Mucosa of gallbladder (tissue), 1 donor: ENCODE measurements around the gene FAM234A. TPM values are rescaled to one million over a fixed set of nuclear protein-coding genes. Genes with fewer than 3 reads are reported as not detected.
A peak's percentile ranks its signal among the peaks of the same experiment; 100 is the strongest.
"Not testable (repeated sequence)": the region's sequence is repeated elsewhere in the genome, so short reads cannot be mapped to it uniquely, and the experiment has no call there.

Source experiments
- DNase-seq: peaks from one replicate; pipeline ENCODE4 v3.0.0-alpha.2; 2020; ENCODE audit warnings: low spot score
- total RNA-seq: library from RNA; stranded (reverse); gene quantifications from one replicate; pipeline ENCODE4 v1.2.1, GENCODE V29; 2021
- donor health status: DM: no; HTN: no; CAD: no.

The FAM234A gene
- total RNA-seq, 1 donor from 2014 or later: 138 TPM

DNA sequence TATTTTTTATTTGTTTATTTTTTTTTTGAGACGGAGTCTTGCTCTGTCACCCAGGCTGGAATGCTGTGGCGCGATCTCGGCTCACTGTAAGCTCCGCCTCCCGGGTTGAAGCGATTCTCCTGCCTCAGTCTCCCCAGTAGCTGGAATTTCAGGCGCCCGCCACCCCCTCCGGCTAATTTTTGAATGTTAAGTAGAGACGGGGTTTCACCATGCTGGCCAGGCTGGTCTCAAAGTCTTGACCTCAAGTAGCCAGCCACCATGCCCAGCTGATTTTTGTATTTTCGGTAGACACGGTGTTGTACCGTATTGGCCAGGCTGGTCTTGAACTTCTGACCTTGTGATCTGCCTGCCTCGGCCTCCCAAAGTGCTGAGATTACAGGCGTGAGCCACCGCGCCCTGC, 4.3 kb upstream of the FAM234A start:
- DNase-seq: not testable (repeated sequence)

DNA sequence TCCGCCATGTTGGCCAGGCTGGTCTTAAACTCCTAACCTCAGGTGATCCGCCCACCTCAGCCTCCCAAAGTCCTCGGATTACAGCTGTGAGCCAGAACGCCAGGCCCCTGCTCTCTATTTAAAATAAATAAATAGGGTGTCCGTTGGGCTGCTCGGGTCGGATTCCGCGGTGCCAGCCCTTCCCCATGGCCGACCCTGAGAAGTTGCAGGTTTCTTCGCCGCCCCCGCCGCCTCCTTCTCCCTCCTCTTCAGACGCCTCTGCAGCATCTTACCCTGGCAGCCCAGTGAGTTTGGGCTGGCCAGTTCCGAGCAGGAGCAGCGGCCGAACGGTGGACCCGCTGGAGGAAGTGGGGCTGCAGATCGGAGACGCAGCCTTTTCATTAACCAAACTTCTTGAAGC, 3.7 kb upstream of the FAM234A start:
- DNase-seq: no peak

DNA sequence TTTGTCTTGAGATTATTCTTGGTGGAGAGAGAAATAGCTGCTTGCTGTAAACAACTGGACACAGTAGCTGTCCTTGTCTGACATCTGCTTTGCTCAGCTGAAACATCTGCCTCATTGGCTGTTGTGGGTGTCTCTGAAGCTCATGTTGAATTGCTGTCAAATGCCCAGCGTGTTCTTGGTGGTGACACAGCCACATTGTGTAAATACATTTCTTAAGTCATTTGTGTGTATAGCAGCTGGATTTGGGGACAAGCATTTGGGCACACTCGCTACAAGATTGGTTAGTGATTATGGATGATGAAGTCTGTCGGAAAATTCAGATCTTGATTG, 5.3 kb downstream of the FAM234A start:
- DNase-seq: no peak

DNA sequence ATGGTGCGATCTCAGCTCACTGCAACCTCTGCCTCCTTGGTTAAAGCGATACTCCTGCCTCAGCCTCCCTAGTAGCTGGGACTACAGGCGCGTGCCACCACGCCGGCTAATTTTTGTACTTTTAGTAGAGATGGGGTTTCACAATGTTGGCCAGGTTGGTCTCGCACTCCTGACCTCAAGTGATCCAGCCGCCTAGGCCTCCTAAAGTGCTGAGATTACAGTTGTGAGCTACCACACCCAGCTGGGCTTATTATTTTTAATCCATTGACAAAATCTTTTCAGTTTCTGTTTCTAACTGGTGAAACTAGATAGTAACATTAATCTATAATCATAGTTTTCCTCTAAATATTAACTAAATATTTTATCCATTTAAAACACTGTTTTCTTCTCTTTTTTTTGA, 5.9 kb downstream of the FAM234A start:
- no peak for DNase-seq

DNA sequence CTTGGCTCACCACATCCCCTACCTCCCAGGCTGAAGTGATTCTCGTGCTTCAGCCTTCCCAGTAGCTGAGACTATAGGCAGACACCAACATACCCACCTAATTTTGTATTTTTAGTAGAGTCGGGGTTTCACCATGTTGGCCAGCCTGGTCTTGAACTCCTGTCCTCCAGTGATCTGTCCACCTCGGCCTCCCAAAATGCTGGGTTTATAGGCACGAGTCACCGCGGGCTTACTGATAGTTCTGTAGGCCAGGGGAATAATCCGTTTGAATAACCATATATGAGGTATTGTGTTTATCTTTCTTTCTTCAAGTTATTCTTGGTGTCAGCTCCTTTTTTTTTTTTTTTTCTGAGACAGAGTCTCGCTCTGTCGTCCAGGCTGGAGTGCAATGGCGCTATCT, 7.7 kb downstream of the FAM234A start:
- DNase-seq: no peak

DNA sequence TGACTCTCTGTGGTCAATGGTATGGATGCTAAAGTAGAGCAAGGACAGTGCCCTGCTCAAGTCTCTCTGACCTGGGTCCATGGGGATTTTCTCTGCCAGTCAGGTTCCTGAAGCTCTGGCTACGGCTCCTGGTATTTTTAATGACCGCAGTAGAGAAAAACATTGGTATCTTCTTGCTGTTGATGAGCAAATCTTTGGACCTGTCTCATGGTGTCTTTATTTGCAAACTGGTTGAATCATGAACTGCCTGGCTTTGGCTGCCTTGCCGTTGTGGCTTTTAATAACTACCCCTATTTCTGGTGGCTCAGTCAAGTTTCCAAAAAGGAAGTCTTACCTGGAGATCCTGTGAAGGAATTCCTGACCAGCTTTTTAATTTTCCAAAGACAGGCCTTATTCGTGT, 8.7 kb downstream of the FAM234A start:
- no peak for DNase-seq

DNA sequence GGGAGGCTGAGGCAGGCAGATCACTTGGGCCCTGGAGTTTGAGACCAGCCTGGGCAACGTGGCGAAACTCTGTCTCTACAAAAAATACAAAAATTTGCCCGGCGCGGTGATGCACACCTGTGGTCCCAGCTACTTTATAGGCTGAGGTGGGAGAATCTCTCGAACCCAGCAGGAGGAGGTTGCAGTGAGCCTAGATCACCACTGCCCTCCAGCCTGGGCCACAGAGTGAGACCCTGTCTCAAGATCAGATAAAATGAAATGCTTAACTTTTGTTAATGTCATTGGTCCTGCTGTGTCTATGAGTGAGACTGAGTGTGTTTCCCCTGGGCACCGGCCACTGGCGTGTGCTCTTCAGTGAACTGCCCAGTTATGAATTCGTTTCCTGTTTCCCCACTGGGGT, 10.5 kb downstream of the FAM234A start:
- DNase-seq: no peak

DNA sequence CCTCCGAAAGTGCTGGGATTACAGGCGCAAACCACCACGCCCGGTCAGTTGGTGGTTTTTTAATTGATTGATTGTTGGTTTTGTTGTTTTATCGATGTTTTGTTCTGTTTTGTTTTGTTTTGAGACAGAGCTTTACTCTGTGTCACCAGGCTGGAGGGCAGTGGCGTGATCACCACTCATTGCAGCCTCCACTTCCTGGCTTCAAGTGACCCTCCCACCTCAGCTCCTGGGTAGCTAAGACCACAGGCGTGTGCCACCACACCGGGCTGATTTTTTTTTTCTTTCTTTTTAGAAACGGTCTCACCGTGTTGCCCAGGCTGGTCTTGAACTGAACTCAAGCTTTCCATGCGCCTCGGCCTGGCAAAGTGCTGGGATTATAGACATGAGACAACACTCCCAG, 12.4 kb downstream of the FAM234A start:
- DNase-seq: no peak

DNA sequence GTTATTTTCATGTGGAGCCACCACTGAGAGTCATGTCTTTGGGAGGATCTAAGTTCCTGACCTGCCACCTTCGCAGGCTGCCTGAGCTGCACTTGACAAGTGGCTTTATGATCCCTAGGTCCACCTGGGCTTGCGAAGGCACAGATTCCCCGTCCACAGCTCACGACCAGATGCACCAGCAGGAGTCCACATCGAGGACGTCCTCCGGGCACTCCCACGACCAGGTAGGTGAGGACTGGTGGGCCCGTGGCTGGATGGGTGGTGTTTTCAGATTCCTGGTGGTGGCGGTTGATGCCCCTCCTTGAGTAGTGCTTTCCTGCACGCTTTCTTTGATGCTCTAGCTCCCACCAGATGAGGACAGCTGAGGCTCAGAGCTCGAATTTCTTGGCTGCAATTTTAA, 14.8 kb downstream of the FAM234A start:
- DNase-seq: no peak

DNA sequence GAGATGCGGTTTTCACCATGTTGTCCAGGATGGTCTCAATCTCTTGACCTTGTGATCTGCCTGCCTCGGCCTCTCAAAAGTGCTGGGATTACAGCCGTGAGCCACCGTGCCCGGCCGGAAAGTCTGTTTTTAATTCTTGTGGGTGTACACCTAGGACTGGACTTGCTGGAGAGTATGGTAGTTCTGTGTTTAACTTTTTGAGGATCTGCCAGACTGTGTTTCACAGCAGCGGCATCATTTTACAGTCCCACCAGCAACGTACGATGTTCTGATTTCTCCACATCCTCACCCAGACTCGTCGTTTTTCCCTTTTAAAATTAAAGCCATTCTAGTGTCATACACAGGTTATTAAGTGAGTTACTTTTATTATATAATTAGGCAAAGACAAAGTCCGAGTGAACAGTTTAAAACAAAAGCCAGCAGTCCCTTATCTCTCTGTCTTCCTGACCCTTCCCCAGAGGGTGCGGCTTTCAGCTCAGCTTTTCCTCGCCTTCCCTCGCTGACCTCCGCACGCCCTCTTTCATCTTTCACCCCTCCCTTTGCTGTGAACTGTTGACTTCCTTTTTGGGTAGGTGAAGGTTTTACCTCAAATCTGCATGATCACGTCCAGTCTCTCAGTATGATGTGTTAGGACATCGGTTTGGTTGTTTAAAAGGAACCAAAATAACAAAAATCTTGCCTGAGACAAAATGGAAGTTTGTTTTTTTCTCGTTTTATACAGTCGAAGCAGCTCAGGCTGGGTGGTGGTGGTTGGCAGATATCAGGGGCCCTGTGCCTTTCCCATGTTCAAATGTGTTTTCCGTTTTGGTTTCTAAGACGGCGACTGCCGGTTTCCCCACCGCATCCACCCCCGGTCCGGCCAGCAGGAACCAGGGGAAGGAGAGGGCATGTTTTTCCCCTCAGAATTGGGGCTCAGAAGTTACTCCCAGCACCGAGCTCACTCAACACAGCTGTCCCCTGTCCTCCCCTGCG, 18.0 kb downstream of the FAM234A start:
- DNase-seq: peak; percentile 26

DNA sequence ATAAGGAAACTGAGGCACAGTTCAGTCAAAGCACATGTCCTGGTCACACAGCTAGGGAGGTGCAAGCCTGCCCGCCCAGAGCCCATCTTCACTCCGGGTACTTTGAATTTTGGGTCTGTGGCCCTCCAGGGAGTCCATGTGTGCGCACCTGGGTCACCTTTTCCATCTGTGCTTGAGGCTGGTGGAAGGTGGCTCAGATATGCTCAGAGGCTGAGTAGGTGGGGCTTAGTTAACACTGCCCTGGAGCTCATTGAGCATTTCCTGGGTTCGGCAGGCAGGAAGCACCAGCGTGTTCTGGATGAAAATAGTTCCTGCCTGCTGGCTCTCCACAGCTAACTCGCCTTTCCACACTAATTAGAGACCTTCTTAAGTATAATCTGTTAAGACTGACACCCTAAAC, 19.2 kb downstream of the FAM234A start:
- DNase-seq: no peak

DNA sequence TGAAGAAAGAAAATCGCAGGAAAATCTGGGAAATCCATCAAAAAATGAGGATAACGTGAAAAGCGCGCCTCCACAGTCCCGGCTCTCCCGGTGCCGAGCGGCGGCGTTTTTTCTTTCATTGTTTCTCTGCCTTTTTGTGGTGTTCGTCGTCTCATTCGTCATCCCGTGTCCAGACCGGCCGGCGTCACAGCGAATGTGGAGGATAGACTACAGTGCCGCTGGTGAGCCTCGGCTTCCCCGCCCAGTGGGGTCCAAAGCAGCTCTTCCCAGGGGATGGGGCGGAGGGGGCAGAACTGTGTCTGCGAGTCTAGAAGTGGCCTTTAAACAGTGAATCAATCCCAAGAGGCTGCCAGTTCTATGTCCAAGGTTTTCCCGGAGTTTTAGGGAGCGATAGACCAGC, 19.8 kb downstream of the FAM234A start:
- no peak for DNase-seq

DNA sequence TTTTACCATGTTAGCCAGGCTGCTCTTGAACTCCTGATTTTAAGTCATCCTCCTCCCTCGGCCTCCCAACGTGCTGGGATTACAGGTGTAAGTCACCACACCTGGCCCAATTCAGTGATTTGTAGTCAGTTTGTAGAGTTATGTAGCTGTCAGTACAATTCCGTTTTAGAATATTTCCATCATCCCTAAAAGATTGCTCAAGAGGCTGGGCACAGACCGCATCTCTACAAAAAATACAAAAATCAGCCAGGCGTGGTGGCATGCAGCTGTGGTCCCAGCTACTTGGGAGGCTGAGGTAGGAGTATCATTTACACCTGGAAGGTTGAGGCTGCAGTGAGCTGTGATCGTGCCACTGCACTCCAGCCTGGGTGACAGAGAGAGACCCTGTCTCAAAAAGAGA, 20.6 kb downstream of the FAM234A start:
- no peak for DNase-seq

DNA sequence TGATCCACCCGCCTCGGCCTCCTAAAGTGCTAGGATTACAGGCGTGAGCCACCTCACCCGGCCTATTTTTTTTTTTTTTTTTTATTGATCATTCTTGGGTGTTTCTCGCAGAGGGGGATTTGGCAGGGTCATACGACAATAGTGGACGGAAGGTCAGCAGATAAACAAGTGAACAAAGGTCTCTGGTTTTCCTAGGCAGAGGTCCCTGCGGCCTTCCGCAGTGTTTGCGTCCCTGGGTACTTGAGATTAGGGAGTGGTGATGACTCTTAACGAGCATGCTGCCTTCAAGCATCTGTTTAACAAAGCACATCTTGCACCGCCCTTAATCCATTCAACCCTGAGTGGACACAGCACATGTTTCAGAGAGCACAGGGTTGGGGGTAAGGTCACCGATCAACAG, 23.5 kb downstream of the FAM234A start:
- not testable (repeated sequence) for DNase-seq

DNA sequence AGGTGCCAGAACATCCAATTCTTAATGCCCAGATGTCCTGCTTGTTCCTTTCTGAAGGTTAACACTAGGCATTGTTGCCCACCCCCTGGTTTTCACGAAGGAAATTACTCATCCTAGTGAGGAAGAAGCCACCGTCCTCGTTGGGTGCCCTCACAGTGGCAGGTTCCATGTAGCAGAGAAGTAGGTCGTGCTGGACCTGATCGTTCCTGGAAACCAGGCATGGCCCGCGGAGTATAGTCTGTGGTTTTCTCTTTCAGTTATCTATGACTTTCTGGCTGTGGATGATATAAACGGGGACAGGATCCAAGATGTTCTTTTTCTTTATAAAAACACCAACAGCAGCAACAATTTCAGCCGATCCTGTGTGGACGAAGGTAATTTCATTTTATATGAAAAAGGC, 24.6 kb downstream of the FAM234A start:
- no peak for DNase-seq

DNA sequence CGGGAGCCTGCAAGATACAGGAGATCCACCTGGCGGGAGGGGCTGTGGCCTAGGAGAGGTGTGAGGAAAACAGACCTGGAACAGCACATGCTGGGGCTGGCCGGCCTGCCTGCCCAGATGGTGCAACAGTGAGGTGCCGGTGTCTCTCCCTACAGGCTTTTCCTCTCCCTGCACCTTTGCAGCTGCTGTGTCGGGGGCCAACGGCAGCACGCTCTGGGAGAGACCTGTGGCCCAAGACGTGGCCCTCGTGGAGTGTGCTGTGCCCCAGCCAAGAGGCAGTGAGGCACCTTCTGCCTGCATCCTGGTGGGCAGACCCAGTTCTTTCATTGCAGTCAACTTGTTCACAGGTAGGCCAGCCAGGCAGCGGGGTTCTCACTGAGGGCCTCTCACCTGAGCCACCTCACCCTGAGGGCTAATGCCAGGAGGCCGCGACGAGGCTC, 25.2 kb downstream of the FAM234A start:
- DNase-seq: no peak

DNA sequence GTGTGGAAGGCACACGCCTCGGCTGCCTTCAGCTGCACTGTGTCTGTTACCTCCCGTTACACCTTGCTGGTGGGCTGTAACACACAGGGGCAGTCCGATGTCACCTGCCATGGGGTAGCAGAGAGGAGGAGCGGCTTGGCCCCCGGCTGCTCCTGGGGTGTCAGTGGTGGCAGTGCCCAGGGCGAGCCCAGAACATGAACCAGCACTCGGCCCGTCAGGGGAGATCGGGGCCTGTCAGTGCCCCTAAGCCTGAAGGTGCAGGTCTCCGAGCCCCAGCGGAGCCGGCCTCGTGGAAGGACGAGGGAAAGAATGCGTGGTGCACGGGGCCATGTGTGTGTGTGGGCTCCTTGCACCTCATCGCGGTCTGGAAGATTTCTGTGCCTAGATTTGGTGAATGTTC, 25.7 kb downstream of the FAM234A start:
- DNase-seq: no peak

DNA sequence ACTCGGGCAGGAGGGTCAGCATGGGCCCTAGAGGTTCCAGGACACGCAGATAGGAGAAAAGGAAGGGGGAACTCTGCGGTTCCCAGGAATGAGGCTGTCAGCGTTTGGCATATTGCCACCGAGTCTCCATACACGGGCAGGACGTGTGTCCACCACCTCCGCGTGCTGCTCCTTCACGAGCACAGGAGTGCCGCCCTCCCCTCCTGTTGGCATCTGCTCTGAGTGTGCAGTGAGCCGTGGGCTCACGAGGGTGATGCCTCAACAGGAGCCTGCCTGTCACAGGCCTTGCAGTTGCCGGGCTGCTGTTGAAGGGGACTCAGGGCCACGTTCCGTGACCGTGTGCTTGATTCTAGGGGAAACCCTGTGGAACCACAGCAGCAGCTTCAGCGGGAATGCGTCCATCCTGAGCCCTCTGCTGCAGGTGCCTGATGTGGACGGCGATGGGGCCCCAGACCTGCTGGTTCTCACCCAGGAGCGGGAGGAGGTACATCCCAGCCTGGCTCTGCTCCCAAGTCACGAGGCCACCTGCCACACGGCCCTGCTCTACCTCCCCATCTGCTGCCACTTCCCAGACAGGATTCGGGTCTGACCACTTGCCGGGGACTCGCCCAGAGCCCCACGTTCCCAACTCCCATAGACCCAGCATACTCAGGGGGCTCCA, 26.5 kb downstream of the FAM234A start:
- no peak for DNase-seq

DNA sequence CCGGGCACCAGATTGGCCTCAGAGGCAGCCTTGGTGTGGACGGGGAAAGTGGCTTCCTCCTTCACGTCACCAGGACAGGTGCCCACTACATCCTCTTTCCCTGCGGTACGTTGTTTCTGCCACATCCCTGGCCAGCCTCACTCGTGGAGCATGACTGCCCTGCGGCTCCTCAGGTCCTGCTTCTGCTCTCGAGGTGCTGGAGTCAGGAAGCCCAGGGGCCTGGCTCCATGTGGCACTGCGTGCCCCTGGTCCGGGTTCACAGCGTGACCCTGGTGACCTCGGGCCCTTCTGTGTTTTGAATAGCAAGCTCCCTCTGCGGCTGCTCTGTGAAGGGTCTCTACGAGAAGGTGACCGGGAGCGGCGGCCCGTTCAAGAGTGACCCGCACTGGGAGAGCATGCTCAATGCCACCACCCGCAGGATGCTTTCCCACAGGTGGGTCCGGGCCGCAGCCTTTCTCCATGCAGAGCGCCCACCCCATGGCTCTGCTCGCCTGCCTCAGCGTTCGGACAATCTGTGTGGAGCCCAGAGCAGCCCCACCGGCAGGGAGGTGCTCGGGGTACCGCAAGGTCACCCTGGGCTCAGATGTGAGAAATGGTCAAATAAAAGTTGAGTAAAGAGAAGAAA, 27.6 kb downstream of the FAM234A start:
- DNase-seq: no peak

DNA sequence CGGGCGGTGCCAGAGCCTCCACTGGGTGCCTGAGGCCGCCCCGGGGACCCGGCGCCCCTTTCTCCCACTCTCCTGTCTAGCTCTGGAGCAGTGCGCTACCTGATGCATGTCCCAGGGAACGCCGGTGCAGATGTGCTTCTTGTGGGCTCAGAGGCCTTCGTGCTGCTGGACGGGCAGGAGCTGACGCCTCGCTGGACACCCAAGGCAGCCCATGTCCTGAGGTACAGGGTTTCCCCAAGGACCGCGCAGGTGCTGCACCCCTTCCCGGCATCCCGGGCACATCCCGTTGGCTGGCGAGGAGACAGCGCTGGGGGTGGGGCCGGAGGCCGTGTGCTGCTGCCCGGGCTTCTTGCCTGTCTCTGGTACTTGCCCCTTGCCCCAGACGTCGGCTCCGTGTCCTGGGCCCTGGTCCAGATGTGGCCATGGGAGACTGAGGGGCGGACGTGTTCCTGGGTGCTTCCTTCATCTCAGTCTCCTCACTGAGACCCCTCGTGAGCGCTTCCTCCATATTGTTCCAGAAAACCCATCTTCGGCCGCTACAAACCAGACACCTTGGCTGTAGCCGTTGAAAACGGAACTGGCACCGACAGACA, 28.7 kb downstream of the FAM234A start:
- DNase-seq: no peak

DNA sequence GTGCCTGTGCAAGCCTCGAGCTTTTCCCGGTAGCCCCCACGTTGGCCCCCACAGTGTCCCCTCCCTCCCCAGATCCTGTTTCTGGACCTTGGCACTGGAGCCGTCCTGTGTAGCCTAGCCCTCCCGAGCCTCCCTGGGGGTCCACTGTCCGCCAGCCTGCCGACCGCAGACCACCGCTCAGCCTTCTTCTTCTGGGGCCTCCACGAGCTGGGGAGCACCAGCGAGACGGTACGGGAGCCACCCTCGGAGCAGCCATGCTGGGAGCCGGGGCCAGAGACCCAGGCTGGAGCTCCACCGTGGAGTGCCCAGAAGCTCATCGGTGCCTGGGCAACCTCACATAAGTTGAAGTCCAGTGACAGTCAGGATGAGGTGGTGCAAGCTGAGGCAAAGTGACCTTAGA, 29.3 kb downstream of the FAM234A start:
- no peak for DNase-seq

DNA sequence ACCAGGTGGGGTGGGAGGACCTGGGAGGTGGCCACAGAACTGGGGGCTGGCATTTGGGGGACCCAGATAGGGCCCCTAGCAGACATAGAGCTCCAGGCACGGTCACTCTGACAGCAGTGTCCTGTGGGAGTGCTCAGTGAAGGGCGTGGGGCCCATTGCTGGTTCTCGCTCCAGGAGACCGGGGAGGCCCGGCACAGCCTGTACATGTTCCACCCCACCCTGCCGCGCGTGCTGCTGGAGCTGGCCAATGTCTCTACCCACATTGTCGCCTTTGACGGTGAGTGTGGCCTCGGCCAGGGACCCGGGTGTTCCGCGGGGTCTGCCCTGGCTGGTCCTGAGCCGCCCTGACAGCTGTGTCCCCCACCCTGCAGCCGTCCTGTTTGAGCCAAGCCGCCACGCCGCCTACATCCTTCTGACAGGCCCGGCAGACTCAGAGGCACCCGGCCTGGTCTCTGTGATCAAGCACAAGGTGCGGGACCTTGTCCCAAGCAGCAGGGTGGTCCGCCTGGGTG, 29.9 kb downstream of the FAM234A start:
- no peak for DNase-seq
